ENCODE measurements around the gene CCND1.

DNA sequence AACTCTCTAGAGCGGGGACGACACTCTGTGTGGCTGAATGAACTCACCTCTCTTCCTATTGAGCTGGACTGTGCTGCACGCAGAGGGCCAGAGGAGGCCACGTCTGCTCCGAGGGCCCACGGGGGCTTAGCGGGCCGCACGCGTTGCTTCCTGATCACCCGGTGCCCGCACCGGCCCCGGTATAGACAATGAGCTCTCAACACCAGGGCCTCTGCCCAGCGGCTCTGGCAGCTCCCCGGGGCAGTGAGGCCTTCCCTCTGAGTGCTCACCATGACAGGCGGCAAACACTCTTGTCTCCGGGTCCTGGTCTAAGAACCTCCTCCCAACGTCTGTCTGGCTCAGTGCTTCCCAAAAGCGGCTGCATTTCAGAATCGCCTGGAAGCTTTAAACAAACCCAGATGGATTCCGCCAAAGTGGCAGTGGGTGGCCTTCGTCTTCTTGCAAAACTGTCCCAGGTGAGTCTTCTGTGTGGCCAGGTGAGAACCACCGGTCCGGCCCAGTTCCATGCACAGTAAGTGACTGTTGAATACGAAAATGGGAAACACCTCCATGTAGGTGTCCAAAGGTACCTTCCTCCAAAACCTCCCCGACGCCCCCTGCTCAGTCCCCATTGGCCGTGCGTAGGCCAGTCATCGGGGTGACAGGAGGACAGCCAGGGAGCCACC lies 47.8 kb upstream of the CCND1 start:
- TF ChIP-seq YY1 (IDR thresholded peaks at IDR 0.05; ENCODE audit: insufficient read depth, insufficient read length) (no peak), SUZ12 (IDR thresholded peaks at IDR 0.05; ENCODE audit: extremely low read depth, insufficient read depth, insufficient read length) (no peak), ZNF274 (IDR thresholded peaks at IDR 0.05; ENCODE audit: low read depth, low read length) (no peak)
